HG02623 (cell line): Measurements from ENCODE around the gene CFAP157.

ENCODE experiments used
- ATAC-seq: cut with Tn5 transposase; IDR thresholded peaks from one replicate; pipeline ENCODE4 v1.9.1; 2021; ENCODE audit warnings: moderate library complexity; ENCODE audit not compliant: unreplicated experiment

The CFAP157 gene

DNA sequence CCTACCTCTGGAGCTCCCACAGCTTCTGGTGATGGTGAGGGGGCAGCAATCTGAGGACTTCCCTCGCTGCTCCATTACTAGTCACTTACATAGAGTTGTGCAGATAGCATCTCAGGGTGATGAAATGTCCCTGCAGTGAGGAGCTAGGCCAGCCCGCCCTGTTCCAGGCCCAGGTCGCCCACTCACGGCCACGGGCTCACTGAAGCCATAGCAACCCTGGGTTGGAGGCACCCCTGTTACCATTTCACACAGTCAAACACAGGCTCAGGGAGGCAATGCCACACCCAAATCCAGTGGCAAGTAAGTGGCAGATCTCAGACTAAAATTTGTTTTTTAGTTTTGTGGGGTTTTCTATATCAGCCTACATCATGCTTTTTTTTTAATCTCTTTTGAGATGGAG lies 52.1 kb downstream of the CFAP157 start:
- ATAC-seq: no peak

DNA sequence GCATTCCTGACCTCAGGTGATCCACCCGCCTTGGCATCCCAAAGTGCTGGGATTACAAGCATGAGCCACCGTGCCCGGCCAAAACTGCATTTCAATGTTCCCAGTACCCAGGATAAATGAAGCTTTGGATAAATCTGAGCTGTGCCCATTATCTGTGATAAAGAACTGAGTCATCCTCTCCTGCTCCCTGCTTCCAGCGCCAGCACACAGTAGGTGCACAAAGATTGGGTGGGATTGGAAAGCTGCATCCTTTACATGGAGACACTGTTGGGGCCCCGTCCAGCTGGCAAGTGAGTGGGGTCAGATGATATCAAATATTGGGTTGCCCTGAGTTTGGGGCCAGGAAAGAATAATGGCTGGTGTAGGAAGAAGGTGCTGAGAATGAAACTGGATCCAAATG lies 54.3 kb downstream of the CFAP157 start:
- ATAC-seq: no peak

DNA sequence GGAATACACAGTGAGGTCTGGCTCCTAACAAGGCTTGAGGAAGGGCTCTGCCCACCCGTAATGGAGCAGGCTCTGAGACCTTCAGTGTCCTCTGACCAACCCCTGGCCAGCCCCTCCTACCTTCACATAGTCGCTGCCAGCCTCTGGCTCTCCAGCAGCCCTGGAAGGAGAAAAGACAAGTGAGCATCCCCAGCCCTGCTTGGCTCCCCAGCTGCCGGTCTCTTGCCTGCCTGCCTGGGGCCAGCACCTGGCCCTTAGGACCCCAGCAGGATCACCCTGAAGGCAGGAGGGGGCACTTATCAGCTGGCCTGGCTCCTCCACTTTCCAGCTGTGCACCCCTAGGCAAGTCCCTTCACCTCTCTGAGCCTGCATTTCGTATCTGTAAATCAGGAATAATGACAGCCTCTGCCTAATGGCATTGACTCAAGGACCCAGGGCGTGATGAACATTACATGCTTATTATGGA lies 54.7 kb downstream of the CFAP157 start:
- ATAC-seq: no peak

DNA sequence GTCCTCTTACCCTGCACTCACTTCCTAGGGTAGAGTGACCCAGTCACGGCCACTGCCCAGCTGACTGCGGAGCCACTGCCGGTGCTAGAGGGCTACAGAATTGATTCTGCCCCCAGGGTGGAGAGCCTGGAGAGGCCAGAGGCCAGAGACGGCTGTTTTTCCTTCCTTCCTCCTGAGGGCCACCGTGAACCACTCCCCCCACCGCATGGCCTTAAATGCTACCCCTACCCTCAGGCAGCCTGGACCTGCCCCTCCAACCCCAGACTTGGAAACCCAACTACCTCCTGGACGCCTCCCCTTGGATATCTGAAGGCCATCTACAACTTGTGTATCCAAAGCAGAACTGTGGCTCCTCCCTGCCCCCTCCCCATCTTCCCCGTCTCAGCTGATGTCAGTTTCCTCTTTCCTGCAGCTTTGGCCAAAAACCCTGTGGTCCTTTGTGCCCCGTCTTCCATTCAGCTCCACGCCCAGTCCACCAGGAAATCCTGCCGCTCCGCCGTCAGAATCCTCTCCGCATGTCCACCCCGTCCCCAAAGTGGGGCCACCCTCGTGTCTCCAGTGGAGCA lies 55.4 kb downstream of the CFAP157 start:
- ATAC-seq: no peak

DNA sequence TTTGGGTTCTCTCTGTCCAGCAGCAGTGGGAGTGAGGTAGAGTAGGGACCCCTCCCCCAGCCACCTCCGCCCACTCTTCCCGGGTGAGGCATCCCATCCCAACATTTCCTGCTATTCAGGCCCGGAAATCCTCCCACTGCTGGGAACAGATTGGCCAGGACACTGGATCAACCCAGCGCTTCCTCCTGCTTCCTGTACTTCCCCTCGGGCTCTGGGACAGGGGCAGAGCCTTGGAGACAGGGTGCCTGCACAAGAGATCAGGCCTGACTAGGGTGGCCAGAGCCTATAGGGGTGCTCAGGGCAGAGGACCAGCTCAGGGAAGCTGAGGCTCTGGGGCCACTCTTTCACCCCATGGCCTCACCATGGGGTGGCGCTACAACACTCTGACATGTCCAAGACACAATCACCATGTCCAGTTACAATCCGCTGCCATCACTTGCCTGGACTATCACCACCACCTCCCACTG lies 57.2 kb downstream of the CFAP157 start:
- ATAC-seq: no peak

DNA sequence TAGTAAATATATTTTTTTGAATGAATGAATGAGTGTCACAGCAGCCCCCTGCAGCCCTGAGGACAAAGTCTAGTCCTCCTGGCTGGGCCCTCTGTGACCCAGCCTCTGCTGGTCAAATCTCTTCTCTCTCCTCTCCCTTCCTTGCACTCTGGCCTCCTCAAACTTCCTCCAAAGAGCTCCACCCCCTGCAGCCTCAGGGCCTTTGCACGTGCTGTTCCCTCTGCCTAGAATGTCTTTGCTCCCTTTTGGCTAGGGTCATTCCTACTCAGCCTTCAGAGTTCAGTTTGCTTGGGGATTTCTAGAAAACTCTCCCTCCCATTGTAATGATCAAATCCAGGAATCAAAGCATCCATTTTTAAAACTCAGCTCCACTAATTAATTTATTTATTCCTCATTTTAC lies 58.6 kb downstream of the CFAP157 start:
- ATAC-seq: no peak
